HG03280 (cell line): ENCODE data around the gene DNAJA4.
"Not testable (repeated sequence)": the region's sequence is repeated elsewhere in the genome, so short reads cannot be mapped to it uniquely, and the experiment has no call there.

Experiments used
- ATAC-seq: cut with Tn5 transposase; IDR thresholded peaks from one replicate; pipeline ENCODE4 v1.9.1; 2021; ENCODE audit warnings: mild to moderate bottlenecking, moderate library complexity; ENCODE audit not compliant: unreplicated experiment

Gene DNAJA4

DNA sequence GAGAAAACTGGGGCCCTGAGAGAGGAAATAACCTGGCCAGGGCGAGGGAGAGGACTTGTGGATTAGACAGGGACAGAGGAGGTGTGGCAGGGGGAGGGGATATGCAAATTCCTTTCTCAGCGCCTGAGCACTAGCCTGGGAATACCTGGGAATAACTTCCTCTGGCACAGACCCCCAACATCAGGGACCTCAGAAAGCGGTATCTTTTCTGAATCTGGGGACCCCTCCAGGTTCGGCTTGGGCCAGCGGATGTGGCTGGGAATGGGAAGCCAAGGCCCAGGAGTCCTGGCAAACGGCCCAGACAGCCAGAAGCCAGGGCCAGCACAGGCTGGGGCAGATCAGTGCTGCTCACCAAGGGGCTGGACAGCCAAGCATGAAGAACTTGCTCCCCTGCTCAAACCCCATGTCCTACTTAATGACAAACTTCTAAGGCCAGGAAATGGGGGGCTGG lies 20.8 kb upstream of the DNAJA4 start:
- no peak for ATAC-seq

DNA sequence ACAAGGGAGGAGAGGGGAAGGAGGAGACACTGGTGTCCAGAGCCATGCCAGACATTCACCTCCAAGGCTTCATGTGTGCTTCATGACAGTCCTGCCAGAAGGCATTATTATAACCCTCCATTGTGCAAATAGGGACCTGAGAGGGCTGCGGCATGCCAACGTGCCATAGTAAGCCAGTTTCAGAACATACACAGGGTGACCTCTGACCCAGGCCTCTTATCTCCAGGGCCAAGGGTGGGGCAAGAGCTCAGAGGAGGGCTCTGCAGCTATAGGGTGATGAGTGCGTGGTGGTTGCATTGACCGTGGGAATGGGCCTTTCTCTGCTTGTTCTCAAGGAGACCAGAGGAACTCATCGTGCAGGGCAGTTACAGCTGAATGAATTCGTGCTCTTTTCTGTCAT lies 20.3 kb upstream of the DNAJA4 start:
- no peak for ATAC-seq

DNA sequence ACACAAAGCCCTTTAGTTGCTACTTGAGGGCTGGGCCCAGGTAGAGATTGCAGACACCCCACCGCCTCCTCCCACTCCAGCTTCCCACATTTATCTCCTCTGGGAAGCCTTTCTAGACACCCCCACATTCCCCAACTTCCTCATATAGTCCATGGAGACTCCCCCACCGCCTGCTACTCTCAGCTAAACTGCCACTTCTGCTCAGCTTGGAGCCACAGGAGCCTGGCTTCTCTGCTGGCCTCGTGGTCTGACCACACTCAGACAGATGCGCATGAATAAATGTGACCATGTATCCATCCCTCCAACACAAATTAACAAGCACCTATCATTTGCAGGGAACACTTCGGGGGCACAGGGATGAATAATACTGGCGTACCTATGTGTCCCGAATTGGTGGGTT lies 19.5 kb upstream of the DNAJA4 start:
- no peak for ATAC-seq

DNA sequence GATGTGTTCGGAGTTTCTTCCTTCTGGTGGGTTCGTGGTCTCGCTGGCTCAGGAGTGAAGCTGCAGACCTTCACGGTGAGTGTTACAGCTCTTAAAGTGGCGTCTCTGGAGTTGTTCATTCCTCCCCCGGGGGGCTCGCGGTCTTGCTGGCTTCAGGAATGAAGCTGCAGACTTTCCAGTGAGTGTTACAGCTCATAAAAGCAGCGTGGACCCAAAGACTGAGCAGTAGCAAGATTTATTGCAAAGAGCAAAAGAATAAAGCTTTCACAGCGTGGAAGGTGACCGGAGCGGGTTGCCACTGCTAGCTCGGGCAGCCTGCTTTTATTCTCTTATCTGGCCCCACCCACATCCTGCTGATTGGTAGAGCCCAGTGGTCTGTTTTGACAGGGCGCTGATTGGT lies 19.0 kb upstream of the DNAJA4 start:
- ATAC-seq, result not testable (repeated sequence)

DNA sequence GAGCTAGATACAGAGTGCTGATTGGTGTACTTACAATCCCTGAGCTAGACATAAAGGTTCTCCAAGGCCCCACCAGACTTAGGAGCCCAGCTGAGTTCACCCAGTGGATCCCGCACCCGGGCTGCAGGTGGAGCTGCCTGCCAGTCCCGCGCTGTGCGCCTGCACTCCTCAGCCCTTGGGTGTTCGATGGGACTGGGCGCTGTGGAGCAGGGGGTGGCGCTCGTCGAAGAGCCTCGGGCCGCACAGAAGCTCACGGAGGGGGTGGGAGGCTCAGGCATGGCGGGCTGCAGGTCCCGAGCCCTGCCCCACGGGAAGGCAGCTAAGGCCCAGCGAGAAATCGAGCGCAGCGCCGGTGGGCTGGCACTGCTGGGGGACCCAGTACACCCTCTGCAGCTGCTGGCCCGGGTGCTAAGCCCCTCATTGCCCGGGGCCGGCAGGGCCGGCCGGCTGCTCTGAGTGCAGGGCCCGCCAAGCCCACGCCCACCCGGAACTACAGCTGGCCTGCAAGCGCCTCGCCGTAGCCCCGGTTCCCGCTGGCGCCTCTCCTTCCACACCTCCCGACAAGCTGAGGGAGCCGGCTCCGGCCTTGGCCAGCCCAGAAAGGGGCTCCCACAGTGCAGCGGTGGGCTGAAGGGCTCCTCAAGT lies 18.3 kb upstream of the DNAJA4 start:
- not testable (repeated sequence) for ATAC-seq

DNA sequence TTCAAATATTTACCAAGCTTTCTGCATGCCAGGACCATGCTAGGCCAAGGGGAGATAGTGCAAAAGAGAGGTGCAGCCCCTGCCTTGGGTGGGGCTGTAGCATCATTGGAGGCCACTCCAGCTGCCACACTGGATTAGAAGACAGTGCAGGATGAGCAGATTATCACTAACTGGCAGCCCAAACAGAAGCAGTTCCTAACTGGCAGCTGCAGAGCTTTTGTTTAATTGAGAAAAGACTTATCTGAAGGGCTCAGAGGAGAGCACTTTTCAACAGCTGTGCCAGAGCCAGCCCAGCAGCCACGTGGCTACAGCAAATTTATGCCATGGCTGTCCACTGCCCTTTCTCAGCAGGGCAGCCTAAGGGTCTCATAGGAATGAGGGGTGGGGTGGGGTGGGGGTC lies 16.5 kb upstream of the DNAJA4 start:
- no peak for ATAC-seq

DNA sequence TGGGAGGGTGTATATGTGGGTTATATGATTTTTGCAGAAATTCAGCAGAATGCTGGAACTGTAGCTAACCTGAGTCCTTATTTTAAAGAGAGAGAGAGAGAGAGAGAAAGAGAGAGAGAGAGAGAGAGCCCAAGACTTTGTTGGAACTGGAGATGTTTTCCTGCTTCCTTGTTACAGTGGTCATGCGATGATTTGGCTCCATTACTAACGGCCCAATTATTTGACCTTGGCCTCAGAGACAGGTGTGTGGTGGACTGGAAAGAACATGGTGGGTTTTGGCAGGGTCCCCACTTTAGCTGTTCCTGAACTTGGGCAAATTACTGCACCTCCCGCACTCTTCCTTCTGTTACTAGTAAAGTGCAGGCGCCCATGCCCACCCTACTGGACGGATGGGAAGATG lies 15.2 kb upstream of the DNAJA4 start:
- ATAC-seq, result no peak

DNA sequence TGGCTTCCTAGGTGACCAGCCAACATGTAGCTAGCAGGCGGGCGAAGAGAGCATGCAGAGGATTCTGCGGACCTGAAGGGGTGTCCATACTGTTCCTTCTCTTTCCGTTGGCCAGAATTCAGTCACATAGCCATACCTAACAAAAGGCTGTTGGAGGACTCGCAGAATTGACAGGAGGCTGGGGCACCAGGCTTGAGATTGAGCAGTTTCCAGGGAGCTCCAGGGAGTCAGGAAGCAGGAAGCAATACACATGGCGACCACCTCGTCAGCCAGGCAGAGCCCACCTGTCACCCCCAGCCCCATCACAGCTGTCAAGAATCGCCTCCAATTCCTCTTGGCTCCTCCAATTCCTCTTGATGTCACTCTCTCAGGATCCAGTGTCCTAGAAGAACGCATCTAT lies 13.2 kb upstream of the DNAJA4 start:
- ATAC-seq, result no peak

DNA sequence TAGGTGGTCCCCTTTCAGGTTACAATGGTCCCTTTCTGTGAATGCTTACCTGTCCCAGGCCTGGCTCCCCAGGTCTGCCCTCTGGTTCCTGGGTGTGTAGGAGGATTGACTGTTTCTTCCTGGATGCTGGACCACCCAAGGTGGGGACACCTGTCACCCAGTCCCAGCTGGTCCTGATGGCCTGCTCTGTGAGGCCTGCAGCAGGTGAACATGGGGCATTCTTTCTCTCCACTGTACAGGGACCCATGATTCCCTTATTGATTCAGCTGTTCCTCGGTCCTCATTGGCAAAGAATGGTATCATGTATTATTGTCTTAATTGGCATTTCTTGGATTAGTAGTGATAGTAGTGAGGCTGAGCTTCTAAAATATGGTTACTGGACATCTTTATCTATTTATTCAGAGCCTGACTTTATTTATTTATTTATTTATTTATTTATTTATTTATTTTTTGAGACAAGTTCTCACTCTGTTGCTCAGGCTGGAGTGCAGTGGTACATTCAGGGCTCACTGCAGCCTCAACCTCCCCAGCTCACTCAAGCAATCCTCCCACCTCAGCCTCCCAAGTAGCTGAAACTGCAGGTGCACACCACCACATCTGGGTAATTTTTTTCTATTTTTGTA lies 8.8 kb upstream of the DNAJA4 start:
- no peak for ATAC-seq

DNA sequence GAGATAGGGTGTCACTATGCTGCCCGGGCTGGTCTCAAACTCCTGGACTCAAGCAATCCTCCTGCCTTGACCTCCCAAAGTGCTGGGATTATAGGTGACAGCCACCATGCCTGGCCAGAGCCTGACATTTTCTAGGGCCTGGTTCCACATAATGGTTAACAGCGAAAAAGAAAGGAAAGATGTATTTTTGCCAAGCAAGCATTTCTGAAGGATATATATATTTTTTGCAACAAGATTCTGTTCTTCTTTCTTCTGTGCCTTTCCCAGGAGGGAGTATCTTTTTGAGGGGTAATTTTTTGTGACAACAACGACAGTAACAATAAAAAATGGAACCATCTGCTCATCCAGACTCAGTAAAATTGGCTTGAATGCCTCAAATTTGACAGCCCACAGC lies 8.3 kb upstream of the DNAJA4 start:
- ATAC-seq, result no peak

DNA sequence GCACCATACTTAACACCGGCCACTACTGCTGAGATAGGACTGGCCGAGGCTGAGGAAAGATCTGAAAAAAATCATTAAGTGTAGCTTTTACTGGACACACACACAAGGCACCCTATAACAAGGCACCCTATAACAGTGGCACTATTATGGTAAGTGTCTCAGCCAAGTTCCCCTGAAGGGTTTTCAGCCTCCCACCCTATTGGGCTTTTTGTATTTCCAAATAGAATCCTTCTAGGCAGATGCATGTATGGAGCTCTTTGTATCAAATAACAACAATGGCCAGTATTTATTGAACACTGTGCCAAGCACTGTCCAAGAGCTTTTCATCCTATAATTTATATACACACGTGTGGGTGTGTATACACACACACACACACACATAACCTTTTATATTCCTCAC lies 6.7 kb upstream of the DNAJA4 start:
- ATAC-seq, result no peak

DNA sequence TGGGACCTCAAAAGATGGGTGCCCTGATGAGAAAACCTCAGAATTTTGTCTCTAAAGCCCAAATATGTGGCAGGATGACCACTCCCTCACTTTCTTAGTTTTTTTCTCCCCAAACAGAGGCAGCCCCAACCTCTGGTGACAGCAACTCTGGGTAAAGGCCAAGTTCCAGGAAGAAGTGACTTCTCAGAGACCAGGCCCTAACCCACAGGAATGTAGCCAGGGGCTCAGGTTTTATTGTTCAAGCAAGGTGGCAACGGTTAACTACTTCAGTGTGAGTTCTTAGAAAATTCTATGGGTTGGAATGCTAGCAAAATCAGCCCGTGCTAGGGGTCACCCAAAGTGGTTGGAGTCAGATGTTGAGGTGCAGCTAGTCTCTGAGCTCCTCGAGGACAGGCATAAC lies 5.1 kb upstream of the DNAJA4 start:
- no peak for ATAC-seq

DNA sequence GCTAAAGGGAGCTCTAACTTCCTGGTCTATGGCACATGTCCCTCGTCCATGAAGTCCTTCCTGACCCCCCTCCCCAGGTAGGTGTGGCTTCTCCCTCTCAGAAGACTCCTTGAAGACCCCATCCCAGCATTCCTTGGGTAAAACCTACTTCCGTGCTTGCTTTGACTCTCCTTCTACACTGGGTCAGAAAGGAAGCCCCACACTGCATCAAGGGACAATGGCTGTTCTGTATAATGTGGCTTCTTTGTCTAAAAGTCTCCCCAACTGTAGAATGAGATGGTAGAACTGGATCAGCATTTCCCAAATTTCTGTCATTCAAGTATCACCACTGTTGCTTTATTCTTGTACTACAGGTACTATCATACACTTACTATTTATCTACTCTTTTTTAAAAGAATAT lies 3.9 kb upstream of the DNAJA4 start:
- no peak for ATAC-seq

DNA sequence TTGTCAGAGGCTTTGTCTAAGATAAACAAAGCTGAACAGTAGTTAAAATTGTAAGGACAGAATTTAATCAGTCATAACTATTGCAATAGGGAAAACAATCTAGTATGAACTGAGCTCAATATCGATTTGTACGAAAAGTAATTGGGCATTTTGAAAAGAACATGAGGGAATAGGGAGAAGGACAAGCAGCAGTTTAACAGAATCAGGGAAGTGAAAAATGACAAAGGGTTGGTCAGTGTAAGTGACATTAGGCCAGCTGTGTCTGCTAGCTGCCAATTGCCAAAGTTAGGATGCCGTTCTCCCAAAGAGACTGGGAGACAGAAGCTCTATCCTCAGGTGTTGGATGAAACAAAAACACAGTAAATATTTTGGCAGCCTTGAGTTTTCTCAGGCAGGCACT lies 3.3 kb upstream of the DNAJA4 start:
- no peak for ATAC-seq

DNA sequence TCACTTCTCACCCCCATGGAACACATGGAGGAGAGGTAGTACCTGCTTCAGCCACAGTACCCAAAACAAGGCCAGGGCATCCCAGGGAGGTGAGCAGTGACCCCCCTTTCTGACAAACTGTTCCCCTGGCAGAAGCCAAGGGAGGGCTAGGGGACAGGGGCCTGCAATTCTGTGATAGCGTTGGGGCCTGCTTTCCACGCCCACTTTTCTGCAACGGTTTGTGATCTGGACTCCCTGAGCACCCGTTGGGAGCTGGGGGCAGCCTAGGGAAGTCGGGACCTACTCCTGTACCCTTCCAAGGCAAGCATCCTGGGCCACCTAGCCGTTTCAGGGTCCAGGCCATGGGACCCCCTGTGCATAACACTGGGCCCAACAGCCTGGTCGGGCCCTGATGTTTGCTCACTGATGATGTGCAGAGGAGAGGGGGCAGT lies 996 bp upstream of the DNAJA4 start:
- ATAC-seq, result no peak

DNA sequence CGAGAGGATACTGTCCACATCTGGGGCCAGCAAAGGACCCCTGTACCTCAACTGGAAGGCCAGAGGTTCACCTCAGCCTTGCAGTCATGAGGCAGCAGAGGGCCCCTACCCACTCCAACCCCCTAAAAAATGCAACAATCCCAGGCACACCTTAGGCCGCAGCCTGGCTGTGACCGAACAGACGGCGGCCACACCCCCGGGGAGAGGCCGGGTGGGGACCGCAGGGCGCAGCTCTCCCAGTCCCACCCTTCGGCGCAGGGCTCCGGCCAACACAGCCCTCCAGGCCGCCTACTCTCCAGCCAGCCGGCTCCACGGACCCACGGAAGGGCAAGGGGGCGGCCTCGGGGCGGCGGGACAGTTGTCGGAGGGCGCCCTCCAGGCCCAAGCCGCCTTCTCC lies 457 bp upstream of the DNAJA4 start:
- ATAC-seq, result no peak

DNA sequence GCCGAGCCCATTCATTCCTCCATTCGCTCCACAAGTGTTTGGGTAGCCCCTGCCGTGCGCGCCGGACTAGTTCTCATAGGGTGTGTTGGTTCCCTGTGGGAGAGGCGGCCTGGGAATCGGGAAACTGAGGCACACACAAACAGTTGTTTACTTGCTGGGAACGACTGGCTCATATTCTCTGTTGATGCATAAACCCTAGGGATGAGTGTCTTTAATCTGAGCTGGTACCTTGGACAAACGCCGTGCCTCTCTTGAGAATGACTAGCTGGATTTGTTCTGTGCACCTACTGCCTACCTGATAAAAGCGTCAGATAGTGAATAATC lies 737 bp downstream of the DNAJA4 start:
- no peak for ATAC-seq

DNA sequence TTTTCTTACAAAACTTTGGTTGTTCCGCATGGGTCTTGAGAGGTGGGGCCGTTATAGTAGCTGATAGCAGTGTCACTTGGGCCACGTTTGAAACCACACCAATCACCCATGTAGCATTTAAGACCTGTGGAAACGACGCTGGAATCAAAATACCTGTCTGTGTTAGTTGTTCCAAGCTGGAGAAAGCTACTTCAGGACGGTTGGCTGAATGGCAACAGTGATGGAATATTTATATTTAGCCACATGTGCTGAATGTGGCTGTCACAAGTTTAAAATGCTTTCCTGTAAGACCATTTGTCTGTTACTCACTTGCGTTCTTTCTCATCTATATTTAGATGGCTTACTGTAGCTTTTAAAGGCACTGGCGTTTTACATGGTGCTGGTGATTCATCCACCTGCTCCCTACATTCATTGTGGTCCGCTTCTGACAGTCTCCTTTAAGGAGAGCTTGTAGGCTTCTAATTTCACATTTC lies 1.4 kb downstream of the DNAJA4 start:
- no peak for ATAC-seq

DNA sequence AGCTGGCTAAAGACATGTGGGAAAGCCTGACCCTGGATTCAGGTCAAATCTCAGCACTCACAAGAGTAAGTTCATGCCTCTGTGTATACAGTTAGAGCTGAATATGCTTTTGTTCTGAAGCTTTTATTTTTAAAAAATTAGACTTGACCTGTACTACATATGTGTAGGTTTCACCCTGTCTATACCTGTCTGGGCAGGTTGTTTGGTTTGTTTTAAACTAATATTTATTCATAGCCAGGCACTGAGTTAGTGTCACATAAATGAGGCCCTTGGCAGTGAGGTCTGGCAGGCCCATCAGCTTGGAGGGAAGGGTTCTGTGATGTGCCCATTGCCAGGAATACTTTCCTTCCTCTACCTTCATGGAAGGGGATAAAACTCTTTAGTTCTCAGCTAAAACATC lies 1.9 kb downstream of the DNAJA4 start:
- ATAC-seq, result no peak

DNA sequence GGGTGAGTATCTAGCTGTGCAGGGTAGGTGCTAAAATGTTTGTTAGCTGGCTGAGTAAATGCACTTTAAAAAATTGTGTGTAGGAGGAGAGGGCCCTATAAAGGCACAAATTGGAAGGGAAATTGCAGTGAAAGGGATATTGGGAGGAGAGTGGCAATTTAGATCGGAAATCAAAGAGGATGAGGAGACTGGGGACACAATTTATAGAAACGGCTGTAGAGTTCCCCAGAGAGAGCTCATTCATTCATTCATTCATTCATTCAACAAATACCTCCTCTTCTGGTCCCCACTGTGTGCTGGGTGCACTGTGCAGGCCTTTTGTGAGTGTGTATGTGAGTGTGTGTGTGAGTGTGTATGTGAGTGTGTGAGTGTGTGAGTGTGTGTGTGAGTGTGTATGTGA lies 2.4 kb downstream of the DNAJA4 start:
- no peak for ATAC-seq

DNA sequence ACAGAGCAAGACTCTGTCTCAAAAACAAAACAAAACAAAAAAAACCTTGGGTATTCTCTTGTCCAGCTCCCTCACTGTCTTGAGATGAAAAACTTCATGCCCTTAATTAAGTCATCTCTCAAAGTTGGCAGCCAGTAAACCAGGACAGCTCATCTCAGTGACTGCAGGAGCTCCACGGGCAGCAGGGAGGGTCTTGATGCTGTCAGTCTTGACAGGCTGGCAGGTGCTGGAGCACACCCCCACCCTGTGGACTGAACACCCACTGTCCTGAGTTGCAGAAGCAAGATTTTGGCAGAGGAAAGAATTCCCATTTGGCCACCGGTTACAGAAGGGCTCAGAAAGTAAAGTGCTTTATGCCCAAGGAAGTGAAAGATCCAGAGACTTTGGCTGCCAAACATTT lies 8.0 kb downstream of the DNAJA4 start:
- ATAC-seq, result no peak

DNA sequence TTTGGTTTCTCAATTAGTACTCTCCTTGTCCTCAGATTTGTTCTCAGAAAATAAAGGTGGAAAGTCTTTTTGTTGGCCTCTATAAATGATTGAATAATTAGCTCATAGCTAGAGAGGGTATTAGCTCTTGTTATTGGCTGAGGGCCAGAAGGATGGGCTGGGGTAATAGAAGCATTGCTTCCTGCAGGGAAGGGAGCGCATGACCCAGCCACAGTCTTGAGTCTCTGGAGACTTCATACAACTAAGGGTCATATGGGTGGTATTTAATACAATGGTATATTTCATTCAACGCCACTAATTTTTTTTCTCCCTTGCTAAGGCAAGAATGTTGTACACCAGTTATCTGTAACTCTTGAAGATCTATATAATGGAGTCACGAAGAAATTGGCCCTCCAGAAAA lies 8.4 kb downstream of the DNAJA4 start:
- ATAC-seq, result no peak

DNA sequence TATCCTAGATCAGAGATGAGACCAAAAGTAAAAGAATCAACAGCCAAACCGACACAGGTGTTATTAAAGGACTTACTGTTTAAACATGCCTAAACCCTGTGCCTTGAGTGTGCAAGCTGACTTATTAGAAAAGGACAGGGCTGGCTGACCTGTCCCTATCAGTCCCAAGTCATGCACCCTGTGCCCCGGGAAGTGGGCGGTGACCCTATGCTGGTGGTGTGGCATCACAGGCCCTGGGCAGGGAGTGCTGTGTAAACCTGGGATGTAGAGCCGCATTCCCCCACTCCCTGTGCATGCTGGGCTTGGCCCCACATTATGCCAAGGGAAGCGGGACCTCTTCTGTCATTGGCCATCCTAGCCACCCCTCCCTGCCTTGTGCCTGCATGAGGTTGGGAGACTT lies 10.6 kb downstream of the DNAJA4 start:
- ATAC-seq, result no peak
